Tibial artery (tissue), 4 donors: ENCODE data around the gene IRGC.

Experiments
- DNase-seq, 2 donors: peaks; one replicate each; pipeline ENCODE4 v3.0.0-alpha.2; 2019
- H3K27ac ChIP-seq, 2 donors: fragments of 200-600 bp; sonication (generic) in 1 of 2; 1 replicate in 1 of 2; 2 replicates in 1 of 2; pipeline ENCODE4 v1.5.1; 2018 to 2019; ENCODE audit warnings: mild to moderate bottlenecking in 1 of 2
- H3K27me3 ChIP-seq, 2 donors: fragments of 200-600 bp; sonication (generic) in 1 of 2; one replicate each; pipeline versions ENCODE4 v1.5.1 to v1.6.0; 2016 to 2019
- H3K36me3 ChIP-seq, 3 donors: fragments of 200-600 bp; sonication (generic) in 2 of 3; one replicate each; pipeline ENCODE4 v1.5.1; 2016 to 2019; ENCODE audit warnings: mild to moderate bottlenecking in 2 of 3
- H3K4me1 ChIP-seq, 4 donors: fragments of 200-600 bp; sonication (generic) in 2 of 4; 1 replicate in 3 of 4; 2 replicates in 1 of 4; pipeline ENCODE4 v1.5.1; 2016 to 2019
- H3K4me3 ChIP-seq, 2 donors: fragments of 200-600 bp; sonication (generic) in 1 of 2; 1 replicate in 1 of 2; 2 replicates in 1 of 2; pipeline ENCODE4 v1.5.1; 2018 to 2019; ENCODE audit warnings: mild to moderate bottlenecking in 2 of 2
- H3K9me3 ChIP-seq, 3 donors: fragments of 200-600 bp; sonication (generic) in 1 of 3; one replicate each; pipeline ENCODE4 v1.5.1; 2016 to 2019
- intact Hi-C: fragments of 100-400 bp; cut with DNase I; formaldehyde crosslinking; loops from one replicate; pipeline ENCODE4 v1.15.0; 2023; ENCODE audit warnings: low total_unique reads
- TF ChIP-seq, protein P1 (sequence below), 2 experiments: fragments of 200-600 bp in 1 of 2; fragments of 450-650 bp in 1 of 2; IDR thresholded peaks; one replicate each; pipeline ENCODE4 v1.5.1; 2017 to 2019; ENCODE audit warnings: antibody characterized with exemption in 2 of 2, mild to moderate bottlenecking in 1 of 2, moderate library complexity in 1 of 2

IRGC gene

GRCh38 chr19:43673637-43674036 is 42.2 kb upstream of the IRGC start:
- Histone ChIP-seq H3K36me3 (no peaks in the 10 kb centered on the region), H3K27me3 (no peaks in the 10 kb centered on the region), H3K9me3 (no peaks in the 10 kb centered on the region), H3K4me1 (peaks cover 0 to 18% (median 11%) of the 10 kb centered on the region in 4 donors), H3K4me3 (no peak overlapping the region), H3K27ac (no peak overlapping the region)
- TF ChIP-seq, protein P1, sequence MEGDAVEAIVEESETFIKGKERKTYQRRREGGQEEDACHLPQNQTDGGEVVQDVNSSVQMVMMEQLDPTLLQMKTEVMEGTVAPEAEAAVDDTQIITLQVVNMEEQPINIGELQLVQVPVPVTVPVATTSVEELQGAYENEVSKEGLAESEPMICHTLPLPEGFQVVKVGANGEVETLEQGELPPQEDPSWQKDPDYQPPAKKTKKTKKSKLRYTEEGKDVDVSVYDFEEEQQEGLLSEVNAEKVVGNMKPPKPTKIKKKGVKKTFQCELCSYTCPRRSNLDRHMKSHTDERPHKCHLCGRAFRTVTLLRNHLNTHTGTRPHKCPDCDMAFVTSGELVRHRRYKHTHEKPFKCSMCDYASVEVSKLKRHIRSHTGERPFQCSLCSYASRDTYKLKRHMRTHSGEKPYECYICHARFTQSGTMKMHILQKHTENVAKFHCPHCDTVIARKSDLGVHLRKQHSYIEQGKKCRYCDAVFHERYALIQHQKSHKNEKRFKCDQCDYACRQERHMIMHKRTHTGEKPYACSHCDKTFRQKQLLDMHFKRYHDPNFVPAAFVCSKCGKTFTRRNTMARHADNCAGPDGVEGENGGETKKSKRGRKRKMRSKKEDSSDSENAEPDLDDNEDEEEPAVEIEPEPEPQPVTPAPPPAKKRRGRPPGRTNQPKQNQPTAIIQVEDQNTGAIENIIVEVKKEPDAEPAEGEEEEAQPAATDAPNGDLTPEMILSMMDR (IDR thresholded peaks at IDR 0.05): no peak
- intact Hi-C loops: loop anchor here (10.0 kb wide), 1 partner anchor 91 kb away; no protein-coding TSS in a partner anchor
- no peak for DNase-seq

GRCh38 chr19:43674183-43674582 is 41.7 kb upstream of the IRGC start:
- Histone ChIP-seq H3K36me3 (no peaks in the 10 kb centered on the region), H3K4me3 (no peak overlapping the region), H3K27ac (no peak overlapping the region), H3K9me3 (no peaks in the 10 kb centered on the region), H3K4me1 (peaks cover 0 to 15% (median 11%) of the 10 kb centered on the region in 4 donors), H3K27me3 (no peaks in the 10 kb centered on the region)
- intact Hi-C loops: loop anchor here (10.0 kb wide), 1 partner anchor 91 kb away; no protein-coding TSS in a partner anchor
- DNase-seq: no peak
- TF ChIP-seq, protein P1 (IDR thresholded peaks at IDR 0.05): no peak

GRCh38 chr19:43674596-43674995 is 41.3 kb upstream of the IRGC start:
- Histone ChIP-seq H3K27ac (no peak overlapping the region), H3K4me1 (peaks cover 0 to 11% (median 9%) of the 10 kb centered on the region in 4 donors), H3K27me3 (no peaks in the 10 kb centered on the region), H3K9me3 (no peaks in the 10 kb centered on the region), H3K36me3 (no peaks in the 10 kb centered on the region), H3K4me3 (no peak overlapping the region)
- no peak for DNase-seq
- intact Hi-C loops: loop anchor here (10.0 kb wide), 1 partner anchor 90 kb away; no protein-coding TSS in a partner anchor
- TF ChIP-seq, protein P1 (IDR thresholded peaks at IDR 0.05): no peak

DNA sequence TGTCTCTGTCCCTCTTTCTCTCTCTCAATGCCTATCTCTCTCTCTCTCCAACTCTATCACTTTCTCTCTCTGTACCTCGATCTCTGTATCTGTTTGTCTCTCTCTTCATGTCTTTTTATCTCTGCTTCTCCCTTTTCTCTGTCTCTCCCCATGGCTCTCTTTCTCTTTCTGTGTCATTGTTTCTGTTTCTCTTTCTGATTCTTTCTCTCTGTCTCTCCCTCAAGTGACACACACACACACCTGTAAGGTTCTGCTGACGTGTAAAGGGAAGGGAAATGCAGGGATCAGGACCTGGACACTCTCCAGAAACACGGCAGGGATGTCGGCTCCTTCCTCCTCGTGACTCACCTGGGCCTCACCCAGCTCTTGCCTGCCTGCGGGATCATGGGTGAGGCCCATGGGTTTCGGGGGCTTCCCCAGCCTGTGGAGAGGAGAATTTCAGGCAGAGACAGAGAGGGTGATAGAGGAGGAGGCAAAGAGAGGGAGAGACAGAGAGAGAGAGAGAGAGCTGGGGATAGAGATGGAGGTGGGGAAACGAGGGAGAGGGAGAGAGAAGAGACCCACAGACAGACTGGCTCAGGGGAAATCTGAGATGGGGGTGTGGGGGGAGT is 40.5 kb upstream of the IRGC start:
- TF ChIP-seq, protein P1 (IDR thresholded peaks at IDR 0.05): no peak
- Histone ChIP-seq H3K4me1 (peaks cover 0 to 3% (median 2%) of the 10 kb centered on the region in 4 donors), H3K36me3 (no peaks in the 10 kb centered on the region), H3K9me3 (no peaks in the 10 kb centered on the region), H3K27ac (no peak overlapping the region), H3K27me3 (no peaks in the 10 kb centered on the region), H3K4me3 (no peak overlapping the region)
- DNase-seq: no peak
- intact Hi-C loops: loop anchor here (10.0 kb wide), 1 partner anchor 89 kb away; no protein-coding TSS in a partner anchor

GRCh38 chr19:43675906-43676305 is 40.0 kb upstream of the IRGC start:
- intact Hi-C loops: loop anchor here (10.0 kb wide), 1 partner anchor 89 kb away; no protein-coding TSS in a partner anchor
- TF ChIP-seq, protein P1 (IDR thresholded peaks at IDR 0.05): no peak
- H3K27ac ChIP-seq: no peak overlapping the region

More at GRCh38 chr19:43675906-43676305, 40.0 kb upstream of the IRGC start:
- Histone ChIP-seq H3K27me3 (no peaks in the 10 kb centered on the region), H3K36me3 (no peaks in the 10 kb centered on the region), H3K4me3 (no peak overlapping the region), H3K4me1 (no peaks in the 10 kb centered on the region), H3K9me3 (no peaks in the 10 kb centered on the region)
- DNase-seq: no peak
